ENCODE measurements around the gene AGBL5.

Gene AGBL5

DNA sequence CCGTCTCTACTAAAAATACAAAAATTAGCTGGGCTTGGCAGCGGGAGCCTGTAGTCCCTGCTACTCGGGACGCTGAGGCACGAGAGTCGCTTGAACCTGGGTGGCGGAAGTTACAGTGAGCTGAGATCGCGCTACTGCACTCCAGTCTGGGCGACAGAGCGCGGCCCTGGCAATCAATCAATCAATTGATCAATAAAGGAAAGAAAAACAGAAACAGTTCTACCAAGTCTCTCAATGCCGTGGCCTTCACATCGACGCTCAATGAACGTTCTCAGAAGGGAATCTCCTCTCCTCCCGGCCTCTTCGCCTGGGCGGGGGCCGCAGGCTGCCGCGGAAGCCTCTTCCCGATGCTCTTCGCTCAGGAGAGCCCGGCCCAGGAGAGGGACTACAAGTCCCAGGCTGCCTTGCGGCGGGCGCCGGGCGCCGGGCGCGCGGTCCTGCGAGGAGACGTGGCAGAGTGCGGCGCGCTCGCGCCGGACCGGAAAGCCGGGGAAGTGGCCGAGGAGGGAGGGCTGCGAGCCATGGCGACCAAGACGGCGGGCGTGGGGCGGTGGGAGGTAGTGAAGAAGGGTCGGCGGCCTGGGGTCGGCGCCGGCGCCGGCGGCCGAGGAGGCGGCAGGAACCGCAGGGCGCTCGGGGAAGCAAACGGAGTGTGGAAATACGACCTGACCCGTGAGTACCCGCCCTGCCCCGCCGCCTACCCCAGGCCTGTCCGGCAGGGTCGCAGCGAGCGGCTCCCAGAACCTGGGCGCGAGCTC is 18.8 kb upstream of the AGBL5 start, which contains the start of gene TMEM214:
TMEM214 (plus strand) TSS at position 471 of the 758 bp plus-strand sequence; CDS start at position 522, 51 bp downstream.
- H3K4me1 ChIP-seq (ENCODE audit: control insufficient read depth in 1 of 2, insufficient read depth in 1 of 2, low read depth in 1 of 2, low read length in 1 of 2) = peaks cover 18 to 19% of the 10 kb centered on the region in 2 experiments
- no peaks in the 10 kb centered on the region for H3K27me3 ChIP-seq
- TF ChIP-seq, protein P1, sequence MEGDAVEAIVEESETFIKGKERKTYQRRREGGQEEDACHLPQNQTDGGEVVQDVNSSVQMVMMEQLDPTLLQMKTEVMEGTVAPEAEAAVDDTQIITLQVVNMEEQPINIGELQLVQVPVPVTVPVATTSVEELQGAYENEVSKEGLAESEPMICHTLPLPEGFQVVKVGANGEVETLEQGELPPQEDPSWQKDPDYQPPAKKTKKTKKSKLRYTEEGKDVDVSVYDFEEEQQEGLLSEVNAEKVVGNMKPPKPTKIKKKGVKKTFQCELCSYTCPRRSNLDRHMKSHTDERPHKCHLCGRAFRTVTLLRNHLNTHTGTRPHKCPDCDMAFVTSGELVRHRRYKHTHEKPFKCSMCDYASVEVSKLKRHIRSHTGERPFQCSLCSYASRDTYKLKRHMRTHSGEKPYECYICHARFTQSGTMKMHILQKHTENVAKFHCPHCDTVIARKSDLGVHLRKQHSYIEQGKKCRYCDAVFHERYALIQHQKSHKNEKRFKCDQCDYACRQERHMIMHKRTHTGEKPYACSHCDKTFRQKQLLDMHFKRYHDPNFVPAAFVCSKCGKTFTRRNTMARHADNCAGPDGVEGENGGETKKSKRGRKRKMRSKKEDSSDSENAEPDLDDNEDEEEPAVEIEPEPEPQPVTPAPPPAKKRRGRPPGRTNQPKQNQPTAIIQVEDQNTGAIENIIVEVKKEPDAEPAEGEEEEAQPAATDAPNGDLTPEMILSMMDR (IDR thresholded peaks at IDR 0.05) = peak; percentile 19
- peak within 1 kb of the TSS; percentile 56 for H3K27ac ChIP-seq
- no peaks in the 10 kb centered on the region for H3K9me3 ChIP-seq
- H3K4me3 ChIP-seq (ENCODE audit: low read depth in 1 of 2, low read length in 1 of 2) = peak within 1 kb of the TSS; percentile 75 to 83
- H3K36me3 ChIP-seq = peaks cover 30% of the 10 kb centered on the region

GRCh38 chr2:27033253-27033852 is 18.1 kb upstream of the AGBL5 start:
- peak overlapping the region; percentile 75 to 83 for H3K4me3 ChIP-seq (ENCODE audit: low read depth in 1 of 2, low read length in 1 of 2)
- TF ChIP-seq, protein P1 (IDR thresholded peaks at IDR 0.05) = no peak
- H3K9me3 ChIP-seq = no peaks in the 10 kb centered on the region
- no peaks in the 10 kb centered on the region for H3K27me3 ChIP-seq
- peaks cover 37% of the 10 kb centered on the region for H3K36me3 ChIP-seq
- H3K27ac ChIP-seq = peak overlapping the region; percentile 56
- H3K4me1 ChIP-seq (ENCODE audit: control insufficient read depth in 1 of 2, insufficient read depth in 1 of 2, low read depth in 1 of 2, low read length in 1 of 2) = peaks cover 18 to 19% of the 10 kb centered on the region in 2 experiments

GRCh38 chr2:27038012-27038411 is 13.5 kb upstream of the AGBL5 start:
- no peaks in the 10 kb centered on the region for H3K27me3 ChIP-seq
- no peaks in the 10 kb centered on the region for H3K9me3 ChIP-seq
- peaks cover 82% of the 10 kb centered on the region for H3K36me3 ChIP-seq
- no peak overlapping the region for H3K4me3 ChIP-seq (ENCODE audit: low read depth in 1 of 2, low read length in 1 of 2)
- H3K27ac ChIP-seq = no peak overlapping the region
- peaks cover 12 to 14% of the 10 kb centered on the region in 2 experiments for H3K4me1 ChIP-seq (ENCODE audit: control insufficient read depth in 1 of 2, insufficient read depth in 1 of 2, low read depth in 1 of 2, low read length in 1 of 2)
- TF ChIP-seq, protein P1 (IDR thresholded peaks at IDR 0.05) = no peak

DNA sequence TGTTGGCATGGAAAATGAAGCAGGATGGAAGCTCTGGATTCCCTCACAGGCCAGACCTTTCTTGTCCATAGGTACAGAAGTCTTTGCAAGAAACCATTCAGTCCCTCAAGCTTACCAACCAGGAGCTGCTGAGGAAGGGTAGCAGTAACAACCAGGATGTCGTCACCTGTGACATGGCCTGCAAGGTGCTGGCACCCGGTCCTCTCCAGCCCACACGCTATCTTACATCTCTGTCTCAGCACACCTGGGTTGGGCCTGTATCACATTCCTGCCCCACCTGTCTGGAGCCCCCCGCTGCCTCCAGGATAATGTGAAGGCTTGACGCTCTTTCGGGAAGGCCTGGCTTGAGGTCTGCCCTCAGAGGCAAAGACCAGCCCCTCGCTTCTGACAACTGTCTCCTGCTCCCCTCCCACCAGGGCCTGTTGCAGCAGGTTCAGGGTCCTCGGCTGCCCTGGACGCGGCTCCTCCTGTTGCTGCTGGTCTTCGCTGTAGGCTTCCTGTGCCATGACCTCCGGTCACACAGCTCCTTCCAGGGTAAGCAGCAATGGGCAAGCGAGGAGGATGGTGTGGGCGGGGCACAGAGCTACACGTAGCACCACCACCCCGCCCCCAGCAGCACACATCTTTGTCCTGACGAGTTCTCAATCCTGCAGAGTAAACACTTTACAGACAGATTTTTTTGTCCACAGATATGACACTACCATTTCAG is 12.7 kb upstream of the AGBL5 start:
- peaks cover 4 to 6% of the 10 kb centered on the region in 2 experiments for H3K4me1 ChIP-seq (ENCODE audit: control insufficient read depth in 1 of 2, insufficient read depth in 1 of 2, low read depth in 1 of 2, low read length in 1 of 2)
- H3K36me3 ChIP-seq = peaks cover 86% of the 10 kb centered on the region
- H3K9me3 ChIP-seq = no peaks in the 10 kb centered on the region
- no peak overlapping the region for H3K27ac ChIP-seq
- TF ChIP-seq, protein P1 (IDR thresholded peaks at IDR 0.05) = no peak
- no peak overlapping the region for H3K4me3 ChIP-seq (ENCODE audit: low read depth in 1 of 2, low read length in 1 of 2)
- no peaks in the 10 kb centered on the region for H3K27me3 ChIP-seq

DNA sequence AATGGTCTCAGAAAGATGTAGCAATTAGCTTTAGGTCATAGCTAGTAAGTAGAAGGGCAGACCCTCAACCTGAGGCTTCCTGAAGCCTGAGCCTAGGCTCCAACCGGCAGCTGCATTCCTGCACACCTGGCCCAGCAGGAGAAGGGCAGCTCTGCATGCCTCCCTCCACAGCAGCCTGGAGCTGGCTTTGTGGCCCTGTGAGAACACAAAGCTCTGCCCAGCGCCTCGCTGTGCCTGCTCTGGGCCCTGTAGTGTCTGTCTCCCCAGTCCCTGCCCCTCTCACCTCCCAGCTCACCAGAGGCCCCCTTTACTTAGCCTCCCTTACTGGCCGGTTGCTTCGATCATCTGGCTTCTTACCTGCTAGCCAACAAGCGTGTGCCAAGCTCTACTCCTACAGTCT is 12.0 kb upstream of the AGBL5 start:
- no peak overlapping the region for H3K27ac ChIP-seq
- no peaks in the 10 kb centered on the region for H3K27me3 ChIP-seq
- no peak overlapping the region for H3K4me3 ChIP-seq (ENCODE audit: low read depth in 1 of 2, low read length in 1 of 2)
- TF ChIP-seq, protein P1 (IDR thresholded peaks at IDR 0.05) = no peak
- peaks cover 86% of the 10 kb centered on the region for H3K36me3 ChIP-seq
- H3K9me3 ChIP-seq = no peaks in the 10 kb centered on the region
- H3K4me1 ChIP-seq (ENCODE audit: control insufficient read depth in 1 of 2, insufficient read depth in 1 of 2, low read depth in 1 of 2, low read length in 1 of 2) = no peaks in the 10 kb centered on the region
